ENCODE results near the gene SGTA. TPM values are rescaled to one million over a fixed set of nuclear protein-coding genes. Genes with fewer than 3 reads are reported as not detected.

The SGTA gene
- total RNA-seq, 1 donor from 2014 or later, result 77.5 TPM

GRCh38 chr19:2711875-2712205, 71.2 kb downstream of the SGTA start:
- H3K4me3 Mint-ChIP-seq (ENCODE audit: low read depth), result no peak overlapping the region
- DNase-seq (ENCODE audit: low spot score, unreplicated experiment), result no peak
- no peak overlapping the region for H3K27ac Mint-ChIP-seq
- H3K27me3 Mint-ChIP-seq, result peaks cover 16% of the 10 kb centered on the region
- H3K36me3 Mint-ChIP-seq (ENCODE audit: insufficient read depth), result peaks cover 6% of the 10 kb centered on the region
- peaks cover 11% of the 10 kb centered on the region for H3K9me3 Mint-ChIP-seq (ENCODE audit: low read depth)
- H3K4me1 Mint-ChIP-seq (ENCODE audit: low read depth), result no peaks in the 10 kb centered on the region
- TF ChIP-seq CTCF (IDR thresholded peaks at IDR 0.05; ENCODE audit: unreplicated experiment), result no peak

GRCh38 chr19:2711172-2711874, 71.8 kb downstream of the SGTA start:
- TF ChIP-seq CTCF (IDR thresholded peaks at IDR 0.05; ENCODE audit: unreplicated experiment), result no peak
- Mint-ChIP-seq H3K27ac (no peak overlapping the region), H3K4me3 (ENCODE audit: low read depth) (no peak overlapping the region), H3K27me3 (peaks cover 16% of the 10 kb centered on the region), H3K4me1 (ENCODE audit: low read depth) (no peaks in the 10 kb centered on the region), H3K9me3 (ENCODE audit: low read depth) (peaks cover 11% of the 10 kb centered on the region), H3K36me3 (ENCODE audit: insufficient read depth) (peaks cover 6% of the 10 kb centered on the region)
- DNase-seq (ENCODE audit: low spot score, unreplicated experiment), result no peak

- DNase-seq (ENCODE audit: low spot score, unreplicated experiment), result no peak
- Mint-ChIP-seq H3K4me3 (ENCODE audit: low read depth) (no peak overlapping the region), H3K36me3 (ENCODE audit: insufficient read depth) (no peaks in the 10 kb centered on the region), H3K27me3 (peaks cover 11% of the 10 kb centered on the region), H3K27ac (no peak overlapping the region), H3K9me3 (ENCODE audit: low read depth) (no peaks in the 10 kb centered on the region), H3K4me1 (ENCODE audit: low read depth) (peaks cover 2% of the 10 kb centered on the region)
- no peak for TF ChIP-seq CTCF (IDR thresholded peaks at IDR 0.05; ENCODE audit: unreplicated experiment)
Measured at GRCh38 chr19:2706251-2706650, 76.8 kb downstream of the SGTA start.

Other genes starting within 250 kb of the SGTA start
- 9.9 and 11.3 TPM in 2 replicates for gene GNG7, start 80.6 kb downstream of the SGTA start, total RNA-seq
- gene DIRAS1, start 61.9 kb downstream of the SGTA start, total RNA-seq, result 8.6 and 10.8 TPM in 2 replicates
- 22.7 and 23.8 TPM in 2 replicates for gene SLC39A3, start 43.3 kb downstream of the SGTA start, total RNA-seq
- gene THOP1, start 2.2 kb upstream of the SGTA start, total RNA-seq, result 103 and 108 TPM in 2 replicates
- 12.1 and 14.1 TPM in 2 replicates for gene ZNF554, start 36.6 kb upstream of the SGTA start, total RNA-seq
- gene ZNF555, start 58.2 kb upstream of the SGTA start, total RNA-seq, result 13.3 and 13.7 TPM in 2 replicates
- not detected in 2 replicates for gene ZNF556, start 84.1 kb upstream of the SGTA start, total RNA-seq
- 3.8 and 5.3 TPM in 2 replicates for gene ZNF57, start 117.7 kb upstream of the SGTA start, total RNA-seq
- 6.3 and 7.1 TPM in 2 replicates for gene ZNF77, start 161.7 kb upstream of the SGTA start, total RNA-seq
- 18.4 and 21.0 TPM in 2 replicates for gene TLE6, start 194.3 kb upstream of the SGTA start, total RNA-seq
- 147 and 160 TPM in 2 replicates for gene TLE2, start 246.0 kb upstream of the SGTA start, total RNA-seq

Measured in progenitor cell of endocrine pancreas (in vitro differentiated cells).